Endometrial microvascular endothelial cells (primary cell): ENCODE results near the gene ZNF443. TPM values are rescaled to one million over a fixed set of nuclear protein-coding genes. Genes with fewer than 3 reads are reported as not detected.
"Not testable (repeated sequence)": the region's sequence is repeated elsewhere in the genome, so short reads cannot be mapped to it uniquely, and the experiment has no call there.

Experiments used
- in situ Hi-C: cut with HindIII; loops from 2 replicates; pipeline ENCODE4 v1.10.0; 2017; ENCODE audit warnings: low sequenced_read_pairs, low pct_unique_long_range_greater_than_20kb; ENCODE audit errors: inconsistent ontology term
- total RNA-seq: library from RNA; depleted of rRNA; stranded (reverse); fragments of >200 nt; gene quantifications from one replicate; pipeline ENCODE4 v1.2.3, GENCODE V29; 2015; ENCODE audit errors: inconsistent ontology term

Gene ZNF443
- 3.7 TPM for total RNA-seq

DNA sequence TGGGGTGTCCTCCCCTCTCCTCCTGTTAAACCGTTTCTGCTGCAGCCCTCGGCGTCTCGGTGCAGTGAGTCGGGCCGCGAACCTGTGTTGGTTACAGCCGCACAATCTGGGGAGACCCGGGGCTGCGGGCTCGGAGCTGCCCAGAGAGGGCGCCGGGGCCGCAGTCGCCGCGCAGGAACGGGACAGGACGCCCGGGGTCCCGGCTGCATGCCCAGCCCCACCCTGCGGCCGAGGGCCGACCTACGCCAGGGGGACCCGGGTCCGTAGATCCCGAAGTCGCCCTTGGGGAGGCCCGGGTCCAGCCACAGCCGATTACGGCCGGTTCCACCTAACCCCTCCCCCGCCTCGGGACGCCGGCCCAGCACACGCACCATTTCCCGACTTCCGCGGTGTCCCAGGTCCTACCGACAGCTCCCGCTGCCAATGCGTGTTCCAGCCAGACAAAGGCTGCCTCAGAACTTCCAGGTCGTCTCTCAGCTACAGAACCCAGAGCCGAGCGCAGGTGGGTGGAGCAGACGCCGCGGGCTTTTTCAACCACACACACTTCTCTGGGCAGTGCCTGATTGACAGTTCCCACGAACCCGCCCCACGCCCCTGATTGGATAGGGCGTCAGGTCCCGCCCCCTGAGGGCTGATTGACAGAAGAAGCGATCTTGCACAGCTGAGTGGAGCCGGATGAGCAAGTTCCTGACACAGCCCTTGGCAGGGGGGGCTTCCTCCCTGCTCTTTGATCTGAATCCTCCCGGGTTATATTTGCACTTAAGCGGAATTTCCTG, at the start of gene ZNF443:
Gene ZNF443, minus strand, starts transcription at position 481 of the 776 bp plus-strand sequence. Its CDS starts 107 bp downstream, at position 374.
- in situ Hi-C loops = no loop called here

- in situ Hi-C loops = not testable (repeated sequence)
Observed at GRCh38 chr19:12486265-12486783, 45.5 kb upstream of the ZNF443 start.

DNA sequence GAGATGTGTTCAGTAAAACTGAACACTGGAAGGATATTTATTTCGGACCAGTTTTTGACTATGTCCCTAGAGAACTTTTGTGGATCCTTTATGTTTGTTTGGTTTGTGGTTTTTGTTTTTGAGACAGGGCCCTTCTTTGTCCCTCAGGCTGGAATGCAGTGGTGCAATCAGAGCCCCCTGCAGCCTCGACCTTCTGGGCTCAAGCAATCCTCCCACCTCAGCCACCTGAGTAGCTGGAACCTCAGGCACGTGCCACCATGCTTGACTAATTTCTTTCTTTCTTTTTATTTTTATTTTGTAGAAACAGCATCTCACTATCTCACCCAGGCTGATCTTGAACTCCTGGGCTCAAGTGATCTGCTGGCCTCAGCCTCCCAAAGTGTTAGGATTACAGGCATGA, 44.8 kb upstream of the ZNF443 start:
- in situ Hi-C loops = no loop called here

- in situ Hi-C loops = no loop called here
Observed at GRCh38 chr19:12485052-12485416, 44.2 kb upstream of the ZNF443 start.

- in situ Hi-C loops = no loop called here
Observed at GRCh38 chr19:12484371-12485051, 43.7 kb upstream of the ZNF443 start, which contains the start of gene ZNF709. TSS of gene ZNF709 (minus strand) at chr19:12484816. CDS start at chr19:12484657, 159 bp downstream.

- in situ Hi-C loops = no loop called here
Observed at GRCh38 chr19:12484011-12484370, 43.2 kb upstream of the ZNF443 start.

DNA sequence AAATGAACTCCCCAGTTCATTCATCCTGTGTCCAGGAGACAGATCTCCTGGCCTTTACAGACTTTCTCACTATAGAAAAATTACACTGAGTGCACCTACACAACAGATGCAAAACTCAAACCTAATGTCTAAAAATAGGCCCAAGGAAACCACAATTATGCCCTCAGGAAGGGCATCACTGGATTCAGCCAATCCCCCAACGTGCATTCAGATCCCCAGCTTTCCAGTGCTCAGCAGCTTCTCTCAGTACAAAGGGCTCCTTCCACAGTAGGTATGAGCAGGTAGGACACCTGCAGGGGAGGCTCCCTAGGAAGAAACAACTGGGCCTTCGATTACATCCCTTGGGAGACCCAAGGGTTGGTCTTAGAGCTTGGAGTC, 41.7 kb upstream of the ZNF443 start:
- in situ Hi-C loops = no loop called here

GRCh38 chr19:12481781-12482508, 41.1 kb upstream of the ZNF443 start:
- in situ Hi-C loops = no loop called here

DNA sequence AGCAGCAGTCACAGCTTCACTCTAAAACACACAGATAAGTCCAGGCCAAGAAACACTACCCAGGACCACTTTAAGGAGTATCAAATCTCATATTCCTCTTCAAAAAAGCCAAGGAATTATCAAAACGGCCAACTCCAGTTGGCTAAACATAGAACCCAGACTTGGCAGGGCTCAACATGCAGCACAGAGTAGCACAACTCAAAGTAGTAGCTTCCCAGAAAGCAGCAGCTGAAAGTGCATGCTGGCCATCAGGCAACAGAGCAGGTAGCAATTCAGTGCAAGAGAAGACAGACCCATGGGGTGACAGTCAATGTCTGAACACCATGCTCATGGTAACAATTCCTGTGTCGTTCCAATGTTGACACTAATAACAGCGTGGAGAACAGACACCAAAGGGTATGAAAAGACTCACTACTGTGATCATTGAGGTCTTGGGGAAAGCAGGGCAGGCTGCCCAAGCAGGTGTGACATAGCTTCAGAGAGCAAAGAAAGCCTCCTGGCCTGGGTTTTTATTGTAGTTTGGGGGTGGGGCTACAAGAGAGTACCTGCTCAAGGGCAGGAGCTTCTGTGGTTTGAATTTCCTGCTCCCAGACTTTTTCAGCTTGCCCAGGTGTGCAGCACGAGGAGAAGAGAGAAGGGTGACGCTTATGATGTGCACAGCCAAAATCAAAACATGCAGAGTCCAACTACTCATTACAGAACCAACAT, 37.6 kb upstream of the ZNF443 start:
- in situ Hi-C loops = no loop called here

GRCh38 chr19:12467651-12468050, 26.8 kb upstream of the ZNF443 start:
- in situ Hi-C loops = not testable (repeated sequence)

GRCh38 chr19:12465211-12465610, 24.4 kb upstream of the ZNF443 start:
- in situ Hi-C loops = no loop called here

GRCh38 chr19:12464769-12465168, 23.9 kb upstream of the ZNF443 start:
- in situ Hi-C loops = no loop called here

DNA sequence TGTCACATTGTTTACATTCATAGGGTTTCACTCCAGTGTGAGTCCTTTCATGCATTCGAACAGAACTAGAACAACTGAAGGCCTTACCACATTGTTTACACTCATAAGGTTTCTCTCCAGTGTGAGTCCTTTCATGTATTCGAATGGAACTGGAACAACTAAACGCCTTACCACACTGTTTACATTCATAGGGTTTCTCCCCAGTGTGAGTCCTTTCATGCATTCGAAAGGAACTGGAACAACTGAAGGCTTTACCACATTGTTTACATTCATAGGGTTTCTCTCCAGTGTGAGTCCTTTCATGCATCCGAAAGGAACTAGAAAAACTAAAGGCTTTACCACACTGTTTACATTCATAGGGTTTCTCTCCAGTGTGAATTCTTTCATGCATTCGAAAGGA, 23.3 kb upstream of the ZNF443 start:
- in situ Hi-C loops = not testable (repeated sequence)

DNA sequence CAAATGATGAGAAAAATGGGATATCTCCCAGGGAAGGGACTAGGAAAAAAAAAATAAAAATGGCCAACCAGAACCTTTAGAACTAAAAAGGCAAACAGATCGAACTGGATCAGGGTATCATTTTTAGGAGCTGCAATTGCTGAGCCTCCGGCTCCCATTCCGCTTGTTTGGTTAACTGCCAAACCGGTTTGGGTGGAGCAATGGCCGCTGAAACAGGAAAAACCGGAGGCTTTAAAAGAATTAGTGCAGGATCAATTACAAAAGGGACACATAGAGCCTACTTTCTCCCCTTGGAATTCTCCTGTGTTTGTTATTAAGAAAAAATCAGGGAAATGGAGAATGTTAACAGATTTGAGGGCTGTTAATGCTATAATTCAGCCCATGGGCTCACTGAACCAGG, 12.7 kb upstream of the ZNF443 start:
- in situ Hi-C loops = no loop called here

DNA sequence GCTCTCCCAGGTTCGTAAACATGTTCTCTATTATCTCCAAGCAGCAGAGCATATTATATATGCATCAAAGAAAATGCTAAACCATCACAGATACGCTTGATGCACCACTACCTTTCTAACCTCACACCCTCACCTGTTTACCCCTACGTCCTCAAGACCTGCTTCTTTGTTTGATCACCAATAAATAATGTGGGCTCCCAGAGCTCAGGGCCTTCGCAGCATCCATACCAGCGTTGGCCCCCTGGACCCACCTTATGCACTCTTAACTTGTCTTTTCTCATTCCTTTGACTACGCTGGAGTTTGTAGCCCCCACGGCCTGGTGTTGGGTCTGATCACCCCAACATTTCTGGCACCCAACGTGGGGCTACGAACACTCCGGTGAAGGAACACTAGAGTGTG, 10.0 kb upstream of the ZNF443 start:
- in situ Hi-C loops = no loop called here

DNA sequence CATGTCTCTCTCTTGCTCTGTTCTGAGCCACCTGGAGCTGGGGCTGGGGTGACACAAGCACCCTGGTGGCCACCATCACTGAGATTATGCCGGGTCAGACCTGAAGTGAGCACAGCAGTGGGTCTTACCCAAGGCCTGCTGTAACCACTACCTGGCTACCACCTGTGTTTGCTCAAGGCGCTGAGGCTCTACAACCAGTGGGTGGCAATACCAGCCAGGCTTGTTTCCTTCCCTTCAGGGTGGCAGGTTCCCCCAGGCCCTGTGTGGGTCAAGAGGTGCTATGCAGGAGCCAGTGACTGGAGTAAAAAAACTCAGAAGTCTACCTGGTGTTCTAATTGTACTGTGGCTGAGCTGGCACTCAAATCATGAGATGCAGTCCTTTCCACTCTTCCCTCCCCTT, 8.0 kb upstream of the ZNF443 start:
- in situ Hi-C loops = no loop called here

DNA sequence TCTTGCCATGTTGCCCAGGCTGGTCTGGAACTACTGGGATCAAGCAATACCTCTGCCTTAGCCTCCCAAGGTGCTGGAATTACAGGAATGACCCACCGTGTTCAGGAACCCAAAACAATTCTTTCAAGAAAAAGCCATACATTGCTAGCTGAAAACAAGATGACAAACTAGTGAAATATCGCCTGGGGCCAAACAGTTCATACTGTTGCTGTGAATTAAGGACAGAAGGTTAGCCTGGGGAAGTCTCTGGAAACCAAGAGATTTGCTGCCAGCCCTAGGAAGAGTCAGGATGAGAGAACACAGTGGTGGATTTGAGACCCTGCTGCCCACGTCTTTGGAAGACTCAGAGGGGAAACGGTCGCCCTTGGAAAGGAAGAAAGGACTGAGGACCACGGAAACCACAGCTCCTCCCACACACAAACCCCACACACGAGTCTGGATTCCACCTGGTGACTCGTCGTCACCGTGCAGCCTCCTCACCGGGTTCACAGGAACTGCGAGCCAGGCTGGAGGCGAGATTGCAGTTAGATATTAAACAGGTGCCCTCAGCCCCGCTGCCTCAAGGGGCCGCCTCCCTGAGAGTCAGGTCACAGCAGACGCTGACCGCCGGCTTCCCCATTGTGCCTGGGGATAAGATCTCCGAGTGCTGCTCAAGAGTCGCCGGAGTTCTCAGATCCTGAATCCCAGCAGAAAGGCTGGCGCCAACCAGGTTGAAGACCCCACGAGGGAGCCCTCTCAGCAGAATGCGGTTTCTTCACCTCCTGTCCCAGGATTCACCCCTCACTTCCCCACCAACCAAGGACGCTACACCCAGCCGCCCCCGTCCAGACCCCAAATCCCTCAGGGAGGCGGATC, 908 bp downstream of the ZNF443 start:
- in situ Hi-C loops = not testable (repeated sequence)

- in situ Hi-C loops = not testable (repeated sequence)
Observed at GRCh38 chr19:12430726-12431299, 10.0 kb downstream of the ZNF443 start.
